Mucosa of rectum (tissue), 2 donors: ENCODE measurements around the gene SIRT3.
"Not testable (repeated sequence)": the region's sequence is repeated elsewhere in the genome, so short reads cannot be mapped to it uniquely, and the experiment has no call there.

Experiments used
- H3K27ac ChIP-seq, 2 donors: one replicate each; pipeline ENCODE4 v1.7.0; 2013; ENCODE audit warnings: inconsistent platforms in 2 of 2, low read depth in 2 of 2, low read length in 2 of 2
- H3K27me3 ChIP-seq, 2 donors: one replicate each; pipeline ENCODE4 v1.7.0; 2013; ENCODE audit warnings: low read length in 2 of 2; ENCODE audit not compliant: control insufficient read depth in 2 of 2, insufficient read depth in 2 of 2
- H3K36me3 ChIP-seq, 2 donors: one replicate each; pipeline ENCODE4 v1.7.0; 2013; ENCODE audit warnings: low read length in 2 of 2; ENCODE audit not compliant: control insufficient read depth in 2 of 2, insufficient read depth in 2 of 2
- H3K4me1 ChIP-seq, 2 donors: one replicate each; pipeline ENCODE4 v1.7.0; 2013; ENCODE audit warnings: low read length in 2 of 2, mild to moderate bottlenecking in 1 of 2; ENCODE audit not compliant: control insufficient read depth in 2 of 2, insufficient read depth in 2 of 2
- H3K4me3 ChIP-seq, 2 donors: one replicate each; pipeline ENCODE4 v1.7.0; 2013; ENCODE audit warnings: low read length in 2 of 2
- H3K9ac ChIP-seq, 2 donors: one replicate each; pipeline ENCODE4 v1.7.0; 2013; ENCODE audit warnings: low read length in 2 of 2, low read depth in 1 of 2, mild to moderate bottlenecking in 1 of 2
- H3K9me3 ChIP-seq, 2 donors: one replicate each; pipeline ENCODE4 v1.7.0; 2013; ENCODE audit warnings: low read length in 2 of 2; ENCODE audit not compliant: control insufficient read depth in 2 of 2
- donor health status: healthy.
- donor health status: Normal muscosa, but diverticular disease.

SIRT3 gene

DNA sequence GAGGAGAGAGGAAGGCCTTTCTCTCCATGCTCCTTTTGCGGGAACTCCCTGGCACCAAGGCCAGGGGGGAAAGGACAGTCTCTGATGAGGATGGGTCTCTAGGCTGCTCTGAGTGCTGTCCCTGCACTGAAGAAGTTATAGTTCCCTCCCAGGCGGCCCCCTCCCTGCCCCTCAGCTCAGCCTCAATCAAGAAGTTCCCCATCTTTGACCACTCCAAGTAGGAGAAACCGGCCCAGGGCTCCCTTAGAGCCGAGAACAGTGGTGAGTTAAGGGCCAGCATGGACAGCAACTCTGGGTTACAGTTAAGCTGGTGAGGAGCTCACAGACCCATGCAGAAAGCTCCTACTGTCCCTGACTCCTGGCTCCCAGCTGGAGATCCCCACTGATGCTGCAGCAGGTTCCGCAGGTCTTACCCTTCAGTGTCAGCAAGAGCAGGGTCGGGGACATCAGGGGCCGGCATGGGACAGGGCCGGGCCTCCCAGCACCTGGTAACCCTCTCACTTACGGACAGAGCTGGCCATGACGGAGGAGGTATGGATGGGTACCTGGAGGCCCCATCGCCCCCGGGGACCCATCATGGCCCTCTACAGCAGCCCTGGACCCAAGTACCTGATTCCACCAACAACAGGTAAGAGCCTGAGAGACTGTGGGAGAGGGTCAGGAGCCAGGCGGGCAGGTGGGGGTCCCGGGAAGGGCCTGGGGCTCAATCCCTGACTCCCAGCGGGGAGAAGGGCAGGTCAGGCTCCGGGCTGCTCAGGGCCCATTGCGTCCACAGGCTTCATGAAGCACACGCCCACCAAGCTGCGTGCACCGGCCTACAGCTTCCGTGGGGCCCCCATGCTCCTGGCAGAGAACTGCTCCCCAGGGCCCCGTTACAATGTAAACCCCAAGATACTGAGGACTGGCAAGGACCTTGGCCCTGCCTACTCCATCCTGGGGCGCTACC lies 39.1 kb downstream of the SIRT3 start:
- Histone ChIP-seq H3K9me3 (no peaks in the 10 kb centered on the region), H3K9ac (no peak overlapping the region), H3K36me3 (peaks cover 3 to 8% of the 10 kb centered on the region in 2 donors), H3K4me1 (no peaks in the 10 kb centered on the region), H3K4me3 (no peak overlapping the region), H3K27me3 (no peaks in the 10 kb centered on the region), H3K27ac (no peak overlapping the region)

DNA sequence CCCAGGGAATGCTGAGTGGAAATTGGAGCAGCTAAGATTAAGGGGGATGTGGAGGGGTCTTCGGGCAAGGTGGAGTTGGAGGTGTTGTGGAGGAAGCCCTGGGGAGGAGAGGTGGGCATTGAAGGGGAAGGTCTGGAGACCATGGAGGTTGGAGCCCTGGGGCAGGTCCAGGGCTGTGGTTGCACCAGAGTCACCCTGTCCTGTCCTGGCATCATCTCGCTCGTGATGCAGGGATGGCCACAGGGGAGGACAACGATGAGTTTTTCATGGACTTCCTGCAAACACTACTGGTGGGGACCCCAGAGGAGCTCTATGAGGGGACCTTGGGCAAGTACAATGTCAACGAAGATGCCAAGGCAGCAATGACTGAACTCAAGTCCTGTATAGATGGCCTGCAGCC lies 42.7 kb downstream of the SIRT3 start:
- H3K36me3 ChIP-seq, H3K27ac ChIP-seq, H3K27me3 ChIP-seq, H3K4me1 ChIP-seq, H3K4me3 ChIP-seq, H3K9me3 ChIP-seq, H3K9ac ChIP-seq: not testable (repeated sequence)

- not testable (repeated sequence) for H3K4me3 ChIP-seq, H3K27me3 ChIP-seq, H3K9ac ChIP-seq, H3K9me3 ChIP-seq, H3K4me1 ChIP-seq, H3K36me3 ChIP-seq, H3K27ac ChIP-seq
Measured at GRCh38 chr11:192674-193128, 43.4 kb downstream of the SIRT3 start, which contains the start of gene SCGB1C1. Gene SCGB1C1 (plus strand): TSS chr11:193078. CDS start chr11:193100, 22 bp downstream.

DNA sequence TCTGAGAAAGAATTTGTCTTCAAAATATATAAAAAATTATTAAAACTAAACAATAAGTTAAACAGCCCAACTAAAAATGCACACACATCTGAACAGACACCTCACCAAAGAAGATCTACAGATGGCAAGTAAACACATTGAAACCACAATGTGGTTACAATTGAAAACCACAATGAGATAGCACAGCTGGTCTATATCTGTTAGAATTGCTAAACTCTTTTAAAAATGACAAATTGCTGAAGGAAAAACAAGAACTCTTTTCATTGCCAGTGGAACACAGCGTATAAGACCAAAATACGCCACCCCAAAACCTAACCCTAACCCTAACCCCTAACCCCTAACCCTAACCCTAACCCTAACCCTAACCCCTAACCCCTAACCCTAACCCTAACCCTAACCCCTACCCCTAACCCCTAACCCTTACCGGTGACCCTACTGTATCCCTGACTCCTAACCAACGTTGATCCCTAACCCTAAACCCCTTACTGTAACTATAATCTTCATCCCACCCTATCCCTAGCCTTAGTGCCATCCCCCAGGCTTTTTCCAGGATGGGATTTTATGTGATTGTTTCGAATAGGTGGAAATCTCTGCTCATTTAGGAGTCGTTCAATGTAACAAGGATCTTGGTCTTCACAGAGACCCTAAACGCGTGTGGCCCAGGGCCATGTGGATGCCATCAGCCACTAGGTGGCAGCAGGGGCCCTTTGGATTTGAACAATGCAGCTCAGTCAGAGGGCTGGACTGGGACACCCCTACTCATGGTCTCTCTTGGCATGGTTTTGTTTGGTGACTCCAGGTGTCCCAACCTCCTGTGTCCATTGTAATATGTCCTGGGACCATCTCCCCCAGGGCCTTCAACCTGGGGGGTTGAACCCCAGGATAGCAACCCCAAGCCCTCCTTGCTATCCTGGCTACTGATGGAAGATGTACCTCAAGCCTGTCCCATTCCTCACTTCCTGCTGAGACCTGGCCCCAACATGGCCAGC lies 44.4 kb downstream of the SIRT3 start:
- not testable (repeated sequence) for H3K27ac ChIP-seq, H3K4me1 ChIP-seq

DNA sequence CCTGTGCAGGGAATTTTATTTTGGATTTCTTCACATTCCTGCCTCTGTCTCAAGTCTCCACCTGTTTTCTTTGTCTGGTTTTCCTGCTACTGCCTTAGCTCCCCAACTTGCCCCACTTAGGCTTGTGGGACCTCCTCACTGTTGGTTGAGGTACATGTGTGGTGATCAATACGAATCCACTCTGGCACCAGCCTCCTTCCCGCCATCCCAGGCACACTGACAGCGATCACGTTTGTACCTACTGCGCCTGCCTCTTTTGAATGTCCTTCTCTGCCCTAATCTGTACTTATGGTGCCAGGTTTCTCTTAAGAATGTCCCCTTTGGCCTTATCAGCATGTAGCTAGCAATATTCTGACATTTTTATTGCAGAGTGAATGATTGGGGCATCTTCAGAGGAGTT lies 45.6 kb downstream of the SIRT3 start:
- H3K4me3 ChIP-seq, H3K36me3 ChIP-seq, H3K27me3 ChIP-seq, H3K9ac ChIP-seq, H3K9me3 ChIP-seq, H3K27ac ChIP-seq, H3K4me1 ChIP-seq: not testable (repeated sequence)

More for the DNA sequence above, 44.4 kb downstream of the SIRT3 start:
- not testable (repeated sequence) for H3K27me3 ChIP-seq, H3K4me3 ChIP-seq, H3K36me3 ChIP-seq, H3K9me3 ChIP-seq, H3K9ac ChIP-seq

- H3K9ac ChIP-seq, H3K4me3 ChIP-seq, H3K36me3 ChIP-seq, H3K27me3 ChIP-seq, H3K4me1 ChIP-seq, H3K9me3 ChIP-seq, H3K27ac ChIP-seq: not testable (repeated sequence)
Measured at GRCh38 chr11:189843-190311, 46.3 kb downstream of the SIRT3 start.

GRCh38 chr11:189200-189783 lies 46.9 kb downstream of the SIRT3 start:
- not testable (repeated sequence) for H3K36me3 ChIP-seq, H3K4me1 ChIP-seq, H3K9me3 ChIP-seq, H3K9ac ChIP-seq, H3K27ac ChIP-seq, H3K27me3 ChIP-seq, H3K4me3 ChIP-seq

GRCh38 chr11:180242-180641 lies 55.9 kb downstream of the SIRT3 start:
- not testable (repeated sequence) for H3K4me3 ChIP-seq, H3K9ac ChIP-seq, H3K36me3 ChIP-seq, H3K27ac ChIP-seq, H3K4me1 ChIP-seq, H3K27me3 ChIP-seq, H3K9me3 ChIP-seq
